Neural cell (in vitro differentiated cells): ENCODE data around the gene PLP2.

Experiments
- CTCF ChIP-seq: fragments of 450-650 bp; IDR thresholded peaks from 2 replicates; pipeline ENCODE4 v1.5.1; 2014; ENCODE audit warnings: antibody characterized with exemption, mild to moderate bottlenecking, moderate library complexity; ENCODE audit not compliant: poor library complexity, severe bottlenecking
- EP300 ChIP-seq: fragments of 450-650 bp; conservative IDR thresholded peaks from 2 replicates; pipeline ENCODE4 v1.6.1; 2014; ENCODE audit warnings: antibody characterized with exemption, mild to moderate bottlenecking, moderate library complexity; ENCODE audit not compliant: poor library complexity, severe bottlenecking
- EZH2 ChIP-seq: fragments of 200-600, 300-800 bp; shearing (Covaris generic), sonication (generic); IDR thresholded peaks from 2 replicates; pipeline ENCODE4 v1.6.1; 2014; ENCODE audit warnings: antibody characterized with exemption, low read length, borderline replicate concordance, mild to moderate bottlenecking; ENCODE audit not compliant: insufficient read depth, poor library complexity, severe bottlenecking
- MXI1 ChIP-seq: fragments of 450-650 bp; conservative IDR thresholded peaks from 2 replicates; pipeline ENCODE4 v1.6.1; 2014; ENCODE audit warnings: antibody characterized with exemption, mild to moderate bottlenecking; ENCODE audit not compliant: poor library complexity, severe bottlenecking
- POLR2AphosphoS5 ChIP-seq: IDR thresholded peaks from 2 replicates; pipeline ENCODE4 v1.6.1; 2012
- RAD21 ChIP-seq: fragments of 450-650 bp; conservative IDR thresholded peaks from 2 replicates; pipeline ENCODE4 v1.6.1; 2014; ENCODE audit warnings: antibody characterized with exemption, mild to moderate bottlenecking, moderate library complexity
- REST ChIP-seq: IDR thresholded peaks from 2 replicates; pipeline ENCODE4 v1.6.1; 2012; ENCODE audit warnings: borderline replicate concordance
- SMC3 ChIP-seq: fragments of 450-650 bp; conservative IDR thresholded peaks from 2 replicates; pipeline ENCODE4 v1.6.1; 2014; ENCODE audit warnings: antibody characterized with exemption, mild to moderate bottlenecking, moderate library complexity; ENCODE audit not compliant: poor library complexity
- TAF1 ChIP-seq: IDR thresholded peaks from 2 replicates; pipeline ENCODE4 v1.6.1; 2012; ENCODE audit warnings: low read depth

GRCh38 chrX:49174723-49175122 lies 3.0 kb downstream of the PLP2 start:
- TF ChIP-seq CTCF: no peak
- TF ChIP-seq EZH2: no peak
- no peak for TF ChIP-seq MXI1
- TF ChIP-seq EP300: no peak
- no peak for TF ChIP-seq TAF1
- TF ChIP-seq SMC3: no peak
- TF ChIP-seq POLR2AphosphoS5: no peak
- no peak for TF ChIP-seq RAD21
- TF ChIP-seq REST: no peak
